Lower leg skin (tissue), 3 donors: ENCODE data around the gene SAP30L.

Source experiments
- CTCF ChIP-seq, 3 donors: fragments of 450-650 bp; IDR thresholded peaks; one replicate each; pipeline ENCODE4 v1.5.1; 2016; ENCODE audit warnings: antibody characterized with exemption in 3 of 3, mild to moderate bottlenecking in 3 of 3, moderate library complexity in 2 of 3
- POLR2A ChIP-seq, 2 donors: fragments of 450-650 bp; IDR thresholded peaks; one replicate each; pipeline ENCODE4 v1.6.1; 2016 to 2017; ENCODE audit warnings: antibody characterized with exemption in 2 of 2, mild to moderate bottlenecking in 1 of 2, moderate library complexity in 1 of 2

DNA sequence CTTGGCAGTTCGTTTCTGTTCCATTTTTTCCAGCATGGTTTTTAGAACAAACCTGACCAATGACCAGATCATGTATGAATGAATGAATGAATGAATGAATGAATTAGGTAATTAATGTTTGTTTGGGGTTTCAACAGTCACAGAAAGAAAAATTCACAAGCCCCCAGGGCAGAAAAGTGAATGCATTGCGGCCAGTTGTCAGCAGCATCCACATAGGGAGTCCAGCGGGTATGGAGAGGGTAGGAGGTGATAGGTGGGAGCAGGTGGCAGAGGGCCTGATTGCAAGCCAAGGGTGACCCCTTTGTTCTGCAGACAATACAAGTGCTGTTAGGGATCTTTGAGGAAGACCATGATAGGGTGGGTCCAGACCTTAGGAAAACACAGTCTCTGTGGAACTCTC is 49.7 kb upstream of the SAP30L start:
- no peak for TF ChIP-seq POLR2A (IDR thresholded peaks at IDR 0.05)
- TF ChIP-seq CTCF (IDR thresholded peaks at IDR 0.05), result no peak
